Transverse colon (tissue), 4 donors: ENCODE data around the gene PNMA8C. TPM values are rescaled to one million over a fixed set of nuclear protein-coding genes. Genes with fewer than 3 reads are reported as not detected.

Source experiments
- DNase-seq: peaks from one replicate; pipeline ENCODE4 v3.0.0-alpha.2; 2019
- H3K27ac ChIP-seq, 4 donors: fragments of 200-600 bp; sonication (generic); 2 replicates each; pipeline ENCODE4 v1.5.1; 2016 to 2018; ENCODE audit warnings: inconsistent platforms in 4 of 4
- H3K27me3 ChIP-seq: fragments of 200-600 bp; sonication (generic); 2 replicates; pipeline ENCODE4 v1.5.1; 2017; ENCODE audit warnings: inconsistent platforms
- H3K36me3 ChIP-seq, 4 donors: fragments of 200-600 bp; sonication (generic); 2 replicates each; pipeline ENCODE4 v1.5.1; 2017 to 2019; ENCODE audit warnings: inconsistent platforms in 4 of 4
- H3K4me1 ChIP-seq, 4 donors: fragments of 200-600 bp; sonication (generic); 2 replicates each; pipeline ENCODE4 v1.5.1; 2017 to 2020; ENCODE audit warnings: inconsistent platforms in 4 of 4
- H3K4me3 ChIP-seq, 4 donors: fragments of 200-600 bp; sonication (generic); 1 replicate in 1 of 4; 2 replicates in 3 of 4; pipeline versions ENCODE4 v1.5.1 to v1.6.1; 2017 to 2019; ENCODE audit warnings: inconsistent platforms in 4 of 4
- H3K9me3 ChIP-seq, 2 donors: fragments of 200-600 bp; sonication (generic); 2 replicates each; pipeline ENCODE4 v1.5.1; 2017 to 2019; ENCODE audit warnings: inconsistent platforms in 2 of 2
- EP300 ChIP-seq: sonication (generic); formaldehyde crosslinking; IDR thresholded peaks from one replicate; pipeline ENCODE4 v1.6.1; 2017; ENCODE audit warnings: antibody characterized with exemption, low read depth
- POLR2A ChIP-seq: fragments of 450-650 bp; IDR thresholded peaks from one replicate; pipeline ENCODE4 v1.6.1; 2016; ENCODE audit warnings: antibody characterized with exemption, mild to moderate bottlenecking, moderate library complexity
- POLR2AphosphoS5 ChIP-seq, 3 donors: sonication (generic); formaldehyde crosslinking; IDR thresholded peaks; one replicate each; pipeline ENCODE4 v1.6.1; 2016; ENCODE audit warnings: antibody characterized with exemption in 3 of 3
- WGBS, 2 donors: methylation state at CpG; one replicate each; pipeline ENCODE4 v1.1.5; 2018; ENCODE audit warnings: low coverage in 1 of 2; 5-methylcytosine and 5-hydroxymethylcytosine counted together
- in situ Hi-C, 4 donors: fragments of 200-750 bp; cut with MboI; loops; one replicate each; pipeline versions ENCODE4 v1.15.0 to v1.15.1; 2017; ENCODE audit warnings: low sequenced_read_pairs in 3 of 4, low pct_ligation_motif_present in 1 of 4, low pct_unique_long_range_greater_than_20kb in 1 of 4
- intact Hi-C: fragments of 100-400 bp; cut with DNase I; formaldehyde crosslinking; loops from one replicate; pipeline ENCODE4 v1.15.1; 2023; ENCODE audit warnings: low total_unique reads
- total RNA-seq, 4 donors: library from RNA; depleted of rRNA; stranded (reverse); fragments of >200 nt; gene quantifications; one replicate each; pipeline ENCODE4 v1.1.0, GENCODE V29; 2016
- TF ChIP-seq, protein P1 (sequence below), 5 experiments: fragments of 200-600 bp in 3 of 5; fragments of 450-650 bp in 2 of 5; sonication (generic) in 3 of 5; IDR thresholded peaks; 1 replicate in 2 of 5; 2 replicates in 3 of 5; pipeline ENCODE4 v1.5.1; 2016 to 2017; ENCODE audit warnings: antibody characterized with exemption in 5 of 5, inconsistent platforms in 3 of 5, mild to moderate bottlenecking in 2 of 5, moderate library complexity in 1 of 5

PNMA8C gene
- total RNA-seq, 4 donors from 2014 or later, result not detected

DNA sequence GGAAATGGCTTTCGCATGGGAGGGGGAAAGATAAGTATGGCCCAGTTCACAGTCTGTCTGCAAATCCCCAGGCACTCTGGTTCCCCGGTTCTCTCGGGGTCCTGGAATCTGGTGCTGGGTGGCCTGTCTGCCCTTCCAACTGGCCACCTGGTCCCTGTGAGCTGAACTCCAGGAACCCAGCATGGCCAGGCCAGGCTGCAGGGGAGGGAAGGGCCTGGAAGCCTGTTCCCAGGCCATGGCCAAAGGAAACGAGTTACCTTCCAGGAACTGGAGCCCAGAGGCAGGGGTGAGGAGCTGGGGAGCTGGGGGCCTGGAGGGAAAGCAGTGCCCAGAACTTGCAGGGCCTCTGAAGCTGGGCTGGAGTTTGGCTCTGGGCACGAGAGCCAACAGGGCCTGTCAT, 19.1 kb upstream of the PNMA8C start:
- in situ Hi-C loops, result no loop called here
- no peak overlapping the region for H3K27ac ChIP-seq
- no peak for TF ChIP-seq POLR2A
- TF ChIP-seq, protein P1, sequence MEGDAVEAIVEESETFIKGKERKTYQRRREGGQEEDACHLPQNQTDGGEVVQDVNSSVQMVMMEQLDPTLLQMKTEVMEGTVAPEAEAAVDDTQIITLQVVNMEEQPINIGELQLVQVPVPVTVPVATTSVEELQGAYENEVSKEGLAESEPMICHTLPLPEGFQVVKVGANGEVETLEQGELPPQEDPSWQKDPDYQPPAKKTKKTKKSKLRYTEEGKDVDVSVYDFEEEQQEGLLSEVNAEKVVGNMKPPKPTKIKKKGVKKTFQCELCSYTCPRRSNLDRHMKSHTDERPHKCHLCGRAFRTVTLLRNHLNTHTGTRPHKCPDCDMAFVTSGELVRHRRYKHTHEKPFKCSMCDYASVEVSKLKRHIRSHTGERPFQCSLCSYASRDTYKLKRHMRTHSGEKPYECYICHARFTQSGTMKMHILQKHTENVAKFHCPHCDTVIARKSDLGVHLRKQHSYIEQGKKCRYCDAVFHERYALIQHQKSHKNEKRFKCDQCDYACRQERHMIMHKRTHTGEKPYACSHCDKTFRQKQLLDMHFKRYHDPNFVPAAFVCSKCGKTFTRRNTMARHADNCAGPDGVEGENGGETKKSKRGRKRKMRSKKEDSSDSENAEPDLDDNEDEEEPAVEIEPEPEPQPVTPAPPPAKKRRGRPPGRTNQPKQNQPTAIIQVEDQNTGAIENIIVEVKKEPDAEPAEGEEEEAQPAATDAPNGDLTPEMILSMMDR (IDR thresholded peaks at IDR 0.05), result no peak
- DNase-seq, result no peak
- no peaks in the 10 kb centered on the region for H3K9me3 ChIP-seq
- intact Hi-C loops, result no loop called here
- H3K27me3 ChIP-seq, result peaks cover 9% of the 10 kb centered on the region
- peaks cover 0 to 4% (median 0%) of the 10 kb centered on the region in 4 donors for H3K4me1 ChIP-seq
- H3K36me3 ChIP-seq, result no peaks in the 10 kb centered on the region
- 68 to 80% methylated on average over 1 to 5 of the region's 5 CpGs for WGBS, 2 donors
- H3K4me3 ChIP-seq, result no peak overlapping the region

DNA sequence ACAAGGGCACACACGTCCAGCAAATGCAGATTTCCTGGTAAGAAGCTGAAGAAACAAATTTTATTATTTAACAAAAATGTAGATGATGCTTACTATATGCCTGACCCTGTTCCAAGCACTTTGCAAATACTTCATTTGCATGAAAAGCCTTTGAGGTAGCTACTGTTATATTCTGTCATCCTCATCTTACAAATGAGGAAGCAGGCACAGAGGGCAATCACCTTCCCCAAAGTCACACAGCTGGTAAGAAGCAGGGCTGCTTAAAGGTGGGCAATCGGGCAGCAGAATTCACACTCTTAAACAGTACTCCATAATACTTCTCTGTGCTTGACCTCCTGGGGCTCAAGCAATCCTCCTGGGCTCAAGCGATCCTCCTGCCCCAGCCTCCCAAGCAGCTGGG, 18.3 kb upstream of the PNMA8C start:
- Histone ChIP-seq H3K9me3 (no peaks in the 10 kb centered on the region), H3K36me3 (no peaks in the 10 kb centered on the region), H3K27ac (no peak overlapping the region), H3K4me3 (no peak overlapping the region), H3K4me1 (peaks cover 0 to 6% (median 0%) of the 10 kb centered on the region in 4 donors), H3K27me3 (peaks cover 6% of the 10 kb centered on the region)
- in situ Hi-C loops, result no loop called here
- no peak for DNase-seq
- intact Hi-C loops, result no loop called here
- TF ChIP-seq, protein P1 (IDR thresholded peaks at IDR 0.05), result no peak
- TF ChIP-seq POLR2AphosphoS5 (IDR thresholded peaks at IDR 0.05) (no peak), POLR2A (no peak), EP300 (no peak)
- WGBS, 2 donors, result 42% methylated on average over 3 of the region's 3 CpGs; no CpG with 5 or more reads in 1 of the 2 donors

DNA sequence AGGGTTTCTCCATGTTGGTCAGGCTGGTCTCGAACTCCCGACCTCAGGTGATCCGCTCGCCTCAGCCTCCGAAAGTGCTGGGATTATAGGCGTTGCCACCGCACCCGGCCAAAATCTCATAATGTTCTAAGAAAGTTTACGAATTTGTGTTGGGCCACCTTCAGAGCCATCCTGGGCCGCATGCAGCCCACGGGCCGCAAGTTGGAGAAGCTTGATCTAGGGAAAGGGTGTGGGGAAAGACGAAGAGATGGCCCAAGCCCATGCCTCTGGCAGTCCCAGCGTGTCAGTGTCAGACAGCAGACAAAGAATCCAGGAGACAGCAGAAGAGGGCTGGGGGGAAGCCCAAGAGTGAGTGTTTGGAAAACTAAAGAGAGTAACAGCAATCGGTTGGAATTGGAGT, 17.3 kb upstream of the PNMA8C start:
- intact Hi-C loops, result no loop called here
- no peak for TF ChIP-seq EP300
- no peak for TF ChIP-seq POLR2AphosphoS5 (IDR thresholded peaks at IDR 0.05)
- no peak for TF ChIP-seq POLR2A
- TF ChIP-seq, protein P1 (IDR thresholded peaks at IDR 0.05), result no peak

DNA sequence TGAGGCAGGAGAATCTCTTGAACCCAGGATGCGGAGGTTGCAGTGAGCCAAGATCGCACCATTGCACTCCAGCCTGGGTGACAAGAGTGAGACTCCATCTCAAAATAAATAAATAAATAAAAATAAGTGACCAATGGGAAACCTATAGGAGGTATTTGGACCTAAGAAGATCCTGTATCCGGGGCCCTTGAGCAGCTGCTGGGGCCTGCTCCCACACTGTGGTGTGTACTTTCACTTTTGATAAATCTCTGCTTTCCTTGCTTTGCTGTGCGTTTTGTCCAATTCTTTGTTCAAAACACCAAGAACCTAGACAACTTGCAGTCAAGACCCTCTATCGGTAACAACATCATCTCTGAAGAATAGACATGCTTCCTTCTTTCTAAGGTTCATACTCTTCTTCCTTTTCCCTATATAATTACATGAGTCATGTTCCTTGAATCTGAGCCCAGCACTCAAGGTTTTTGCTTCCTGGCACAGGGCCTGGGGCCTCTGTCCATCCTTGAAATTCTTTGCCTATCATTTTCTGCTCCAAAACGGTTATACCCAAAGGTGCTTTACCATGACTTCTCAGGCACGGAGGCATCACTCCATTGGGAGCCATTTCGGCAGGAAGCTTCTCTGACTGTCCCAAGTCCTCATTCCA, 14.2 kb upstream of the PNMA8C start:
- in situ Hi-C loops (no loop called here), intact Hi-C loops (no loop called here)
- 41 to 58% methylated on average over 5 to 8 of the region's 8 CpGs for WGBS, 2 donors
- H3K36me3 ChIP-seq, result no peaks in the 10 kb centered on the region
- peaks cover 0 to 6% (median 0%) of the 10 kb centered on the region in 4 donors for H3K4me1 ChIP-seq
- no peak for DNase-seq
- H3K27me3 ChIP-seq, result no peaks in the 10 kb centered on the region
- no peak overlapping the region for H3K27ac ChIP-seq
- no peak overlapping the region for H3K4me3 ChIP-seq
- no peaks in the 10 kb centered on the region for H3K9me3 ChIP-seq
- no peak for TF ChIP-seq EP300
- TF ChIP-seq POLR2A, result no peak
- TF ChIP-seq POLR2AphosphoS5 (IDR thresholded peaks at IDR 0.05), result no peak
- TF ChIP-seq, protein P1 (IDR thresholded peaks at IDR 0.05), result no peak

More for the DNA sequence above, 17.3 kb upstream of the PNMA8C start:
- in situ Hi-C loops, result no loop called here
- Histone ChIP-seq H3K36me3 (no peaks in the 10 kb centered on the region), H3K4me3 (no peak overlapping the region), H3K27ac (no peak overlapping the region), H3K4me1 (peaks cover 0 to 6% (median 0%) of the 10 kb centered on the region in 4 donors), H3K27me3 (no peaks in the 10 kb centered on the region), H3K9me3 (no peaks in the 10 kb centered on the region)
- WGBS, 2 donors, result 86 to 93% methylated on average over 11 to 15 of the region's 15 CpGs
- DNase-seq, result no peak
